Keratinocyte (primary cell): Measurements from ENCODE around the gene MALRD1. TPM values are rescaled to one million over a fixed set of nuclear protein-coding genes. Genes with fewer than 3 reads are reported as not detected.

ENCODE experiments used
- DNase-seq: peaks from one replicate; pipeline ENCODE4 v3.0.0-alpha.2; 2011; ENCODE audit warnings: low read depth, missing footprints, low spot score
- FAIRE-seq: peaks from 2 replicates; lab custom pipeline; 2011; peaks lifted over from hg19 to GRCh38; lab: Jason Lieb, UNC
- H2AFZ ChIP-seq: 2 replicates; pipeline ENCODE4 v1.6.0; 2012; ENCODE audit warnings: low read length, control low read depth, inconsistent platforms; ENCODE audit not compliant: control insufficient read depth
- H3K27ac ChIP-seq: 2 replicates; pipeline ENCODE4 v1.5.1; 2011; ENCODE audit warnings: low read length; ENCODE audit not compliant: control insufficient read depth, insufficient read depth
- H3K27me3 ChIP-seq: 3 replicates; pipeline ENCODE4 v1.6.0; 2011; ENCODE audit warnings: low read length; ENCODE audit not compliant: control insufficient read depth, insufficient read depth; ENCODE audit errors: extremely low read depth
- H3K36me3 ChIP-seq, 2 experiments: 2 replicates in 1 of 2; 3 replicates in 1 of 2; pipeline ENCODE4 v1.5.1; 2011; ENCODE audit warnings: low read length in 2 of 2, mild to moderate bottlenecking in 1 of 2; ENCODE audit not compliant: control insufficient read depth in 2 of 2, insufficient read depth in 2 of 2; ENCODE audit errors: extremely low read depth in 1 of 2
- H3K4me1 ChIP-seq: 3 replicates; pipeline ENCODE4 v1.5.1; 2011; ENCODE audit warnings: low read length; ENCODE audit not compliant: control insufficient read depth, insufficient read depth; ENCODE audit errors: extremely low read depth
- H3K4me2 ChIP-seq: 3 replicates; pipeline ENCODE4 v1.6.0; 2011; ENCODE audit warnings: low read depth, low read length; ENCODE audit not compliant: control insufficient read depth, insufficient read depth; ENCODE audit errors: extremely low read depth
- H3K4me3 ChIP-seq, 3 experiments: fragments of 200-600 bp in 1 of 3; sonication (generic) in 1 of 3; 2 replicates in 2 of 3; 3 replicates in 1 of 3; pipeline ENCODE4 v1.5.1; 2011 to 2016; ENCODE audit warnings: low read length in 3 of 3, mild to moderate bottlenecking in 3 of 3, control low read depth in 2 of 3, inconsistent platforms in 1 of 3, low read depth in 1 of 3, mixed read lengths in 1 of 3, mixed run types in 1 of 3, moderate library complexity in 1 of 3; ENCODE audit not compliant: control insufficient read depth in 2 of 3, insufficient read depth in 2 of 3; ENCODE audit errors: extremely low read depth in 1 of 3
- H3K79me2 ChIP-seq: 2 replicates; pipeline ENCODE4 v1.6.0; 2012; ENCODE audit warnings: low read length; ENCODE audit not compliant: control insufficient read depth, insufficient read depth
- H3K9ac ChIP-seq: 3 replicates; pipeline ENCODE4 v1.6.0; 2011; ENCODE audit warnings: low read length; ENCODE audit not compliant: control insufficient read depth, insufficient read depth; ENCODE audit errors: extremely low read depth
- H3K9me1 ChIP-seq: 3 replicates; pipeline ENCODE4 v1.6.0; 2011; ENCODE audit warnings: low read length; ENCODE audit not compliant: control insufficient read depth, insufficient read depth; ENCODE audit errors: extremely low read depth
- H3K9me3 ChIP-seq: 2 replicates; pipeline ENCODE4 v1.5.1; 2012; ENCODE audit warnings: low read depth, low read length; ENCODE audit not compliant: control insufficient read depth
- H4K20me1 ChIP-seq: 3 replicates; pipeline ENCODE4 v1.6.0; 2011; ENCODE audit warnings: low read length; ENCODE audit not compliant: control insufficient read depth, insufficient read depth; ENCODE audit errors: extremely low read depth
- CTCF ChIP-seq, 3 experiments: IDR thresholded peaks in 1 of 3; conservative IDR thresholded peaks in 1 of 3; optimal IDR thresholded peaks in 1 of 3; 2 replicates in 2 of 3; 3 replicates in 1 of 3; pipeline versions ENCODE3 to v1.5.1; 2011; ENCODE audit warnings: low read length in 3 of 3, mild to moderate bottlenecking in 3 of 3, moderate library complexity in 2 of 3, control low read depth in 1 of 3, inconsistent platforms in 1 of 3; ENCODE audit not compliant: insufficient read depth in 2 of 3; ENCODE audit errors: extremely low read depth in 1 of 3
- EZH2 ChIP-seq: IDR thresholded peaks from one replicate; pipeline ENCODE4 v1.6.1; 2012; ENCODE audit warnings: inconsistent platforms, mild to moderate bottlenecking, low read length, moderate library complexity
- dilution Hi-C: fragments of 300-500 bp; cut with MboI; formaldehyde crosslinking; loops from one replicate; pipeline ENCODE4 v1.7.0; 2020; ENCODE audit warnings: low sequenced_read_pairs; ENCODE audit not compliant: extremely low pct_ligation_motif_present
- polyA plus RNA-seq, 5 experiments: library from polyadenylated mRNA; depleted of rRNA in 3 of 5; stranded (reverse) in 3 of 5; stranded (forward) in 1 of 5; unstranded in 1 of 5; fragments of >200 nt; gene quantifications; 1 replicate in 1 of 5; 2 replicates in 3 of 5; 3 replicates in 1 of 5; pipeline versions ENCODE4 v1.2.1 to v1.2.3, GENCODE V29; 2011 to 2012; ENCODE audit warnings: missing spikeins in 2 of 5, low read depth in 1 of 5, low replicate concordance in 1 of 5

Gene MALRD1
- polyA plus RNA-seq, 1 donor (not counting 4 experiments of a cell fraction or from before 2014, with no cell fraction given): not detected

GRCh38 chr10:19158870-19159269 is 110.3 kb downstream of the MALRD1 start:
- no peaks in the 10 kb centered on the region for H3K27me3 ChIP-seq
- H4K20me1 ChIP-seq: no peaks in the 10 kb centered on the region
- no peaks in the 10 kb centered on the region for H3K9me1 ChIP-seq
- H3K36me3 ChIP-seq: no peaks in the 10 kb centered on the region
- H3K9ac ChIP-seq: no peak overlapping the region
- no peaks in the 10 kb centered on the region for H3K9me3 ChIP-seq
- H3K4me3 ChIP-seq: no peak overlapping the region
- dilution Hi-C loops: no loop called here
- no peaks in the 10 kb centered on the region for H3K4me1 ChIP-seq
- no peak overlapping the region for H3K27ac ChIP-seq
- no peak for DNase-seq
- H2AFZ ChIP-seq: no peak overlapping the region
- FAIRE-seq: no peak
- no peak overlapping the region for H3K4me2 ChIP-seq
- no peaks in the 10 kb centered on the region for H3K79me2 ChIP-seq
- TF ChIP-seq CTCF (optimal IDR thresholded peaks at IDR 0.05 in 1 of 3, IDR thresholded peaks at IDR 0.05 in 1 of 3, conservative IDR thresholded peaks at IDR 0.05 in 1 of 3; ENCODE audit: extremely low read depth in 1 of 3, insufficient read depth in 2 of 3, low read length in 3 of 3) (no peak), EZH2 (no peak)

GRCh38 chr10:19164461-19164860 is 115.9 kb downstream of the MALRD1 start:
- no peaks in the 10 kb centered on the region for H3K36me3 ChIP-seq
- no peak for FAIRE-seq
- no peak overlapping the region for H3K27ac ChIP-seq
- H3K27me3 ChIP-seq: no peaks in the 10 kb centered on the region
- no peak overlapping the region for H3K4me2 ChIP-seq
- dilution Hi-C loops: no loop called here
- H4K20me1 ChIP-seq: no peaks in the 10 kb centered on the region
- no peaks in the 10 kb centered on the region for H3K9me3 ChIP-seq
- DNase-seq: no peak
- no peaks in the 10 kb centered on the region for H3K79me2 ChIP-seq
- H3K9me1 ChIP-seq: no peaks in the 10 kb centered on the region
- no peak overlapping the region for H3K9ac ChIP-seq
- TF ChIP-seq CTCF (optimal IDR thresholded peaks at IDR 0.05 in 1 of 3, IDR thresholded peaks at IDR 0.05 in 1 of 3, conservative IDR thresholded peaks at IDR 0.05 in 1 of 3; ENCODE audit: extremely low read depth in 1 of 3, insufficient read depth in 2 of 3, low read length in 3 of 3) (no peak), EZH2 (no peak)
- H3K4me1 ChIP-seq: no peaks in the 10 kb centered on the region
- no peak overlapping the region for H3K4me3 ChIP-seq
- no peak overlapping the region for H2AFZ ChIP-seq
